Liver (tissue), 9 donors: ENCODE measurements around the gene STOML1. TPM values are rescaled to one million over a fixed set of nuclear protein-coding genes. Genes with fewer than 3 reads are reported as not detected.

ENCODE experiments used
- DNase-seq: peaks from one replicate; pipeline ENCODE4 v3.0.0-alpha.2; 2017; ENCODE audit warnings: low spot score
- H3K27ac ChIP-seq, 2 donors: one replicate each; pipeline ENCODE4 v1.7.0; 2013; ENCODE audit warnings: inconsistent platforms in 2 of 2, low read length in 2 of 2, control low read depth in 1 of 2, low read depth in 1 of 2, mild to moderate bottlenecking in 1 of 2
- H3K27me3 ChIP-seq, 4 donors: one replicate each; pipeline versions ENCODE4 v1.6.1 to v1.7.0; 2013; ENCODE audit warnings: low read length in 3 of 4, inconsistent platforms in 1 of 4, mild to moderate bottlenecking in 1 of 4, moderate library complexity in 1 of 4; ENCODE audit not compliant: control insufficient read depth in 4 of 4, insufficient read depth in 4 of 4
- H3K36me3 ChIP-seq, 4 donors: one replicate each; pipeline versions ENCODE4 v1.6.1 to v1.7.0; 2013; ENCODE audit warnings: low read length in 3 of 4, mild to moderate bottlenecking in 3 of 4, low read depth in 1 of 4, moderate library complexity in 1 of 4; ENCODE audit not compliant: control insufficient read depth in 4 of 4, insufficient read depth in 3 of 4
- H3K4me1 ChIP-seq, 4 donors: one replicate each; pipeline versions ENCODE4 v1.6.1 to v1.7.0; 2013; ENCODE audit warnings: low read length in 3 of 4, mild to moderate bottlenecking in 3 of 4, moderate library complexity in 1 of 4; ENCODE audit not compliant: control insufficient read depth in 4 of 4, insufficient read depth in 4 of 4
- H3K4me3 ChIP-seq, 3 donors: one replicate each; pipeline versions ENCODE4 v1.6.1 to v1.7.0; 2013; ENCODE audit warnings: low read length in 3 of 3, control low read depth in 1 of 3, low read depth in 1 of 3, mild to moderate bottlenecking in 1 of 3
- H3K9ac ChIP-seq, 2 donors: one replicate each; pipeline ENCODE4 v1.7.0; 2013; ENCODE audit warnings: low read length in 2 of 2, mild to moderate bottlenecking in 2 of 2, moderate library complexity in 2 of 2, control low read depth in 1 of 2, low read depth in 1 of 2
- H3K9me3 ChIP-seq, 4 donors: one replicate each; pipeline versions ENCODE4 v1.6.1 to v1.7.0; 2013; ENCODE audit warnings: low read length in 3 of 4; ENCODE audit not compliant: control insufficient read depth in 4 of 4
- ATF3 ChIP-seq: IDR thresholded peaks from 2 replicates; pipeline ENCODE4 v1.6.1; 2016; ENCODE audit warnings: antibody characterized with exemption
- CTCF ChIP-seq: fragments of 150-350 bp; IDR thresholded peaks from 2 replicates; pipeline ENCODE4 v1.5.1; 2017; ENCODE audit warnings: improper control_type of control experiment, low read depth, low read length; ENCODE audit not compliant: missing input control
- EGR1 ChIP-seq, 2 donors: IDR thresholded peaks; 2 replicates each; pipeline ENCODE4 v1.6.1; 2016 to 2018; ENCODE audit warnings: antibody characterized with exemption in 2 of 2, low read depth in 2 of 2
- FOXA1 ChIP-seq: IDR thresholded peaks from 2 replicates; pipeline ENCODE4 v1.6.1; 2016; ENCODE audit warnings: antibody characterized with exemption
- FOXA2 ChIP-seq: IDR thresholded peaks from 2 replicates; pipeline ENCODE4 v1.6.1; 2016; ENCODE audit warnings: antibody characterized with exemption
- GABPA ChIP-seq, 2 donors: IDR thresholded peaks in 1 of 2; conservative IDR thresholded peaks in 1 of 2; 2 replicates each; pipeline ENCODE4 v1.6.1; 2016; ENCODE audit warnings: antibody characterized with exemption in 2 of 2, mild to moderate bottlenecking in 1 of 2, moderate library complexity in 1 of 2
- HNF4A ChIP-seq, 2 donors: conservative IDR thresholded peaks; 2 replicates each; pipeline ENCODE4 v1.6.1; 2016; ENCODE audit warnings: antibody characterized with exemption in 2 of 2, mild to moderate bottlenecking in 2 of 2
- HNF4G ChIP-seq: IDR thresholded peaks from 2 replicates; pipeline ENCODE4 v1.6.1; 2016; ENCODE audit warnings: antibody characterized with exemption
- JUND ChIP-seq, 2 donors: IDR thresholded peaks; 2 replicates each; pipeline ENCODE4 v1.6.1; 2016; ENCODE audit warnings: antibody characterized with exemption in 2 of 2
- MAX ChIP-seq: IDR thresholded peaks from 2 replicates; pipeline ENCODE4 v1.6.1; 2016; ENCODE audit warnings: antibody characterized with exemption
- NR2F2 ChIP-seq: IDR thresholded peaks from 2 replicates; pipeline ENCODE4 v1.6.1; 2016; ENCODE audit warnings: antibody characterized with exemption
- RAD21 ChIP-seq, 2 donors: IDR thresholded peaks; 2 replicates each; pipeline ENCODE4 v1.6.1; 2016; ENCODE audit warnings: antibody characterized with exemption in 2 of 2, mild to moderate bottlenecking in 2 of 2
- RXRA ChIP-seq, 2 donors: IDR thresholded peaks; 2 replicates each; pipeline ENCODE4 v1.6.1; 2017 to 2018; ENCODE audit warnings: antibody characterized with exemption in 2 of 2, mild to moderate bottlenecking in 1 of 2
- TAF1 ChIP-seq: conservative IDR thresholded peaks from 2 replicates; pipeline ENCODE4 v1.6.1; 2016; ENCODE audit warnings: antibody characterized with exemption, mild to moderate bottlenecking
- YY1 ChIP-seq: IDR thresholded peaks from 2 replicates; pipeline ENCODE4 v1.6.1; 2016; ENCODE audit warnings: antibody characterized with exemption, mild to moderate bottlenecking
- ZBTB33 ChIP-seq: IDR thresholded peaks from 2 replicates; pipeline ENCODE4 v1.6.1; 2016; ENCODE audit warnings: antibody characterized with exemption
- WGBS: extraction: QIAGEN DNeasy Blood & Tissue Kit; methylation state at CpG from one replicate; pipeline ENCODE4 v1.1.7; 2013; 5-methylcytosine and 5-hydroxymethylcytosine counted together
- polyA plus RNA-seq, 2 donors: library from polyadenylated mRNA; stranded (reverse) in 1 of 2; unstranded in 1 of 2; fragments of 200-250 nt in 1 of 2; fragments of >200 nt in 1 of 2; fragmentation: Nextera tagmentation in 1 of 2; extraction: Ambion mirVana in 1 of 2; gene quantifications; one replicate each; pipeline versions ENCODE4 v1.2.1 to v1.2.3, GENCODE V29; 2013 to 2015
- total RNA-seq, 2 donors: library from RNA; depleted of rRNA; stranded (reverse); fragments of >200 nt; gene quantifications; one replicate each; pipeline ENCODE4 v1.2.3, GENCODE V29; 2014
- TF ChIP-seq, protein P1 (sequence below): IDR thresholded peaks from 2 replicates; pipeline ENCODE4 v1.6.1; 2016; ENCODE audit warnings: antibody characterized with exemption, mild to moderate bottlenecking
- donor health status: healthy.
- donor health status: healthy.
- donor health status: healthy.
- donor health status: healthy.
- donor health status: healthy.

STOML1 gene
- total and polyA plus RNA-seq, 4 donors, result 5.4 to 9.4 (median 6.4) TPM

GRCh38 chr15:73948396-73948795, 43.7 kb downstream of the STOML1 start:
- Histone ChIP-seq H3K9me3 (no peaks in the 10 kb centered on the region), H3K27ac (no peak overlapping the region), H3K36me3 (no peaks in the 10 kb centered on the region), H3K27me3 (no peaks in the 10 kb centered on the region), H3K9ac (no peak overlapping the region), H3K4me3 (no peak overlapping the region), H3K4me1 (no peaks in the 10 kb centered on the region)
- TF ChIP-seq FOXA1, result no peak
- 96% methylated on average over 4 of the region's 4 CpGs for WGBS
- DNase-seq, result no peak

GRCh38 chr15:73947651-73948050, 44.4 kb downstream of the STOML1 start:
- DNase-seq, result no peak
- Histone ChIP-seq H3K4me3 (no peak overlapping the region), H3K9ac (no peak overlapping the region), H3K36me3 (no peaks in the 10 kb centered on the region), H3K27ac (no peak overlapping the region), H3K27me3 (no peaks in the 10 kb centered on the region), H3K4me1 (no peaks in the 10 kb centered on the region), H3K9me3 (no peaks in the 10 kb centered on the region)
- TF ChIP-seq MAX (no peak), GABPA (IDR thresholded peaks at IDR 0.05 in 1 of 2, conservative IDR thresholded peaks at IDR 0.05 in 1 of 2) (no peak), HNF4G (no peak), JUND (IDR thresholded peaks at IDR 0.05) (no peak), ATF3 (no peak), NR2F2 (no peak), CTCF (no peak), YY1 (no peak), ZBTB33 (no peak), FOXA2 (no peak), RXRA (IDR thresholded peaks at IDR 0.05) (no peak), HNF4A (conservative IDR thresholded peaks at IDR 0.05) (no peak), RAD21 (IDR thresholded peaks at IDR 0.05) (no peak), TAF1 (no peak), EGR1 (IDR thresholded peaks at IDR 0.05; ENCODE audit: low read depth in 2 of 2) (no peak), FOXA1 (no peak)
- TF ChIP-seq, protein P1, sequence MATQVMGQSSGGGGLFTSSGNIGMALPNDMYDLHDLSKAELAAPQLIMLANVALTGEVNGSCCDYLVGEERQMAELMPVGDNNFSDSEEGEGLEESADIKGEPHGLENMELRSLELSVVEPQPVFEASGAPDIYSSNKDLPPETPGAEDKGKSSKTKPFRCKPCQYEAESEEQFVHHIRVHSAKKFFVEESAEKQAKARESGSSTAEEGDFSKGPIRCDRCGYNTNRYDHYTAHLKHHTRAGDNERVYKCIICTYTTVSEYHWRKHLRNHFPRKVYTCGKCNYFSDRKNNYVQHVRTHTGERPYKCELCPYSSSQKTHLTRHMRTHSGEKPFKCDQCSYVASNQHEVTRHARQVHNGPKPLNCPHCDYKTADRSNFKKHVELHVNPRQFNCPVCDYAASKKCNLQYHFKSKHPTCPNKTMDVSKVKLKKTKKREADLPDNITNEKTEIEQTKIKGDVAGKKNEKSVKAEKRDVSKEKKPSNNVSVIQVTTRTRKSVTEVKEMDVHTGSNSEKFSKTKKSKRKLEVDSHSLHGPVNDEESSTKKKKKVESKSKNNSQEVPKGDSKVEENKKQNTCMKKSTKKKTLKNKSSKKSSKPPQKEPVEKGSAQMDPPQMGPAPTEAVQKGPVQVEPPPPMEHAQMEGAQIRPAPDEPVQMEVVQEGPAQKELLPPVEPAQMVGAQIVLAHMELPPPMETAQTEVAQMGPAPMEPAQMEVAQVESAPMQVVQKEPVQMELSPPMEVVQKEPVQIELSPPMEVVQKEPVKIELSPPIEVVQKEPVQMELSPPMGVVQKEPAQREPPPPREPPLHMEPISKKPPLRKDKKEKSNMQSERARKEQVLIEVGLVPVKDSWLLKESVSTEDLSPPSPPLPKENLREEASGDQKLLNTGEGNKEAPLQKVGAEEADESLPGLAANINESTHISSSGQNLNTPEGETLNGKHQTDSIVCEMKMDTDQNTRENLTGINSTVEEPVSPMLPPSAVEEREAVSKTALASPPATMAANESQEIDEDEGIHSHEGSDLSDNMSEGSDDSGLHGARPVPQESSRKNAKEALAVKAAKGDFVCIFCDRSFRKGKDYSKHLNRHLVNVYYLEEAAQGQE, result no peak
- WGBS, result 95% methylated on average over 9 of the region's 9 CpGs
